ENCODE measurements around the gene HDHD2.
"Not testable (repeated sequence)": the region's sequence is repeated elsewhere in the genome, so short reads cannot be mapped to it uniquely, and the experiment has no call there.

Gene HDHD2

GRCh38 chr18:47150029-47150823, at the start of gene HDHD2:
Gene HDHD2, minus strand, starts transcription at chr18:47150500. Its CDS starts 14,061 bp downstream, at chr18:47136439.
- H3K9me3 Mint-ChIP-seq, result no peaks in the 10 kb centered on the region
- peak within 1 kb of the TSS; percentile 84 for H3K27ac Mint-ChIP-seq
- ATAC-seq, result peak; percentile 92
- H3K4me1 Mint-ChIP-seq, result peaks cover 50% of the 10 kb centered on the region
- peak within 1 kb of the TSS; percentile 91 for H3K4me3 Mint-ChIP-seq
- H3K27me3 Mint-ChIP-seq, result no peaks in the 10 kb centered on the region
- peaks cover 16% of the 10 kb centered on the region for H3K36me3 Mint-ChIP-seq

- not testable (repeated sequence) for H3K4me3 Mint-ChIP-seq, H3K27ac Mint-ChIP-seq, H3K9me3 Mint-ChIP-seq, ATAC-seq, H3K4me1 Mint-ChIP-seq, H3K36me3 Mint-ChIP-seq
- peaks cover 12% of the 10 kb centered on the region for H3K27me3 Mint-ChIP-seq
These were observed 45.7 kb upstream of the HDHD2 start for GRCh38 chr18:47195961-47196360.

- H3K36me3 Mint-ChIP-seq, result no peaks in the 10 kb centered on the region
- H3K4me1 Mint-ChIP-seq, result peaks cover 8% of the 10 kb centered on the region
- H3K9me3 Mint-ChIP-seq, result peaks cover 2% of the 10 kb centered on the region
- peaks cover 7% of the 10 kb centered on the region for H3K27me3 Mint-ChIP-seq
- no peak overlapping the region for H3K4me3 Mint-ChIP-seq
- ATAC-seq, result no peak
- H3K27ac Mint-ChIP-seq, result no peak overlapping the region
These were observed 41.7 kb upstream of the HDHD2 start for GRCh38 chr18:47191961-47192360.

- Mint-ChIP-seq H3K27ac (no peak overlapping the region), H3K4me1 (no peaks in the 10 kb centered on the region), H3K4me3 (no peak overlapping the region), H3K9me3 (peaks cover 22% of the 10 kb centered on the region), H3K36me3 (no peaks in the 10 kb centered on the region), H3K27me3 (peaks cover 9% of the 10 kb centered on the region)
- ATAC-seq, result no peak
These were observed 37.4 kb upstream of the HDHD2 start for GRCh38 chr18:47187721-47188120.

GRCh38 chr18:47184419-47185050, 34.2 kb upstream of the HDHD2 start:
- no peak overlapping the region for H3K4me3 Mint-ChIP-seq
- H3K4me1 Mint-ChIP-seq, result peaks cover 12% of the 10 kb centered on the region
- H3K9me3 Mint-ChIP-seq, result peaks cover 22% of the 10 kb centered on the region
- no peaks in the 10 kb centered on the region for H3K36me3 Mint-ChIP-seq
- H3K27me3 Mint-ChIP-seq, result peaks cover 9% of the 10 kb centered on the region
- no peak overlapping the region for H3K27ac Mint-ChIP-seq
- no peak for ATAC-seq

- H3K4me1 Mint-ChIP-seq, result peaks cover 12% of the 10 kb centered on the region
- not testable (repeated sequence) for H3K27me3 Mint-ChIP-seq, H3K36me3 Mint-ChIP-seq, H3K27ac Mint-ChIP-seq, H3K4me3 Mint-ChIP-seq, ATAC-seq
- H3K9me3 Mint-ChIP-seq, result peaks cover 21% of the 10 kb centered on the region
These were observed 31.9 kb upstream of the HDHD2 start for GRCh38 chr18:47182156-47182555.

GRCh38 chr18:47180765-47181164, 30.5 kb upstream of the HDHD2 start:
- no peaks in the 10 kb centered on the region for H3K27me3 Mint-ChIP-seq
- ATAC-seq, result no peak
- H3K27ac Mint-ChIP-seq, result no peak overlapping the region
- H3K4me1 Mint-ChIP-seq, result peaks cover 12% of the 10 kb centered on the region
- H3K4me3 Mint-ChIP-seq, result no peak overlapping the region
- no peaks in the 10 kb centered on the region for H3K36me3 Mint-ChIP-seq
- H3K9me3 Mint-ChIP-seq, result peaks cover 16% of the 10 kb centered on the region

- H3K27ac Mint-ChIP-seq, result no peak overlapping the region
- no peaks in the 10 kb centered on the region for H3K36me3 Mint-ChIP-seq
- H3K4me1 Mint-ChIP-seq, result peaks cover 12% of the 10 kb centered on the region
- H3K4me3 Mint-ChIP-seq, result no peak overlapping the region
- H3K27me3 Mint-ChIP-seq, result no peaks in the 10 kb centered on the region
- H3K9me3 Mint-ChIP-seq, result peaks cover 9% of the 10 kb centered on the region
- ATAC-seq, result no peak
These were observed 29.2 kb upstream of the HDHD2 start for GRCh38 chr18:47179520-47179919.

GRCh38 chr18:47175898-47176575, 25.7 kb upstream of the HDHD2 start, which contains the start of gene IER3IP1:
Gene IER3IP1, minus strand, starts transcription at chr18:47176364. Its CDS starts 87 bp downstream, at chr18:47176277.
- Mint-ChIP-seq H3K27ac (no peak within 1 kb of the TSS), H3K36me3 (no peaks in the 10 kb centered on the region), H3K9me3 (no peaks in the 10 kb centered on the region), H3K27me3 (no peaks in the 10 kb centered on the region), H3K4me1 (peaks cover 9% of the 10 kb centered on the region), H3K4me3 (no peak within 1 kb of the TSS)
- ATAC-seq, result peak; percentile 93

- H3K27me3 Mint-ChIP-seq, result no peaks in the 10 kb centered on the region
- no peaks in the 10 kb centered on the region for H3K36me3 Mint-ChIP-seq
- ATAC-seq, result peak; percentile 22
- no peak overlapping the region for H3K4me3 Mint-ChIP-seq
- H3K4me1 Mint-ChIP-seq, result peaks cover 3% of the 10 kb centered on the region
- H3K27ac Mint-ChIP-seq, result no peak overlapping the region
- H3K9me3 Mint-ChIP-seq, result no peaks in the 10 kb centered on the region
These were observed 25.1 kb upstream of the HDHD2 start for GRCh38 chr18:47175283-47175897.

GRCh38 chr18:47174545-47175116, 24.3 kb upstream of the HDHD2 start:
- H3K36me3 Mint-ChIP-seq, result no peaks in the 10 kb centered on the region
- H3K4me3 Mint-ChIP-seq, result no peak overlapping the region
- H3K9me3 Mint-ChIP-seq, result no peaks in the 10 kb centered on the region
- no peaks in the 10 kb centered on the region for H3K27me3 Mint-ChIP-seq
- H3K4me1 Mint-ChIP-seq, result no peaks in the 10 kb centered on the region
- no peak for ATAC-seq
- no peak overlapping the region for H3K27ac Mint-ChIP-seq

GRCh38 chr18:47172476-47172875, 22.2 kb upstream of the HDHD2 start:
- Mint-ChIP-seq H3K4me1 (peaks cover 9% of the 10 kb centered on the region), H3K9me3 (no peaks in the 10 kb centered on the region), H3K27me3 (no peaks in the 10 kb centered on the region), H3K27ac (no peak overlapping the region), H3K4me3 (no peak overlapping the region), H3K36me3 (no peaks in the 10 kb centered on the region)
- no peak for ATAC-seq

GRCh38 chr18:47168913-47169312, 18.6 kb upstream of the HDHD2 start:
- Mint-ChIP-seq H3K27me3 (no peaks in the 10 kb centered on the region), H3K9me3 (no peaks in the 10 kb centered on the region), H3K4me1 (peaks cover 21% of the 10 kb centered on the region), H3K4me3 (no peak overlapping the region), H3K27ac (no peak overlapping the region), H3K36me3 (no peaks in the 10 kb centered on the region)
- ATAC-seq, result no peak

GRCh38 chr18:47168509-47168908, 18.2 kb upstream of the HDHD2 start:
- ATAC-seq, result no peak
- Mint-ChIP-seq H3K4me1 (peaks cover 25% of the 10 kb centered on the region), H3K36me3 (no peaks in the 10 kb centered on the region), H3K27me3 (no peaks in the 10 kb centered on the region), H3K9me3 (no peaks in the 10 kb centered on the region), H3K4me3 (no peak overlapping the region), H3K27ac (no peak overlapping the region)

- ATAC-seq, result no peak
- Mint-ChIP-seq H3K4me3 (no peak overlapping the region), H3K4me1 (peaks cover 35% of the 10 kb centered on the region), H3K27me3 (no peaks in the 10 kb centered on the region), H3K9me3 (no peaks in the 10 kb centered on the region), H3K36me3 (peaks cover 6% of the 10 kb centered on the region), H3K27ac (no peak overlapping the region)
These were observed 16.0 kb upstream of the HDHD2 start for GRCh38 chr18:47166294-47166693.

All from stimulated activated memory B cell treated with anti-CD40 and anti-IgM and Interleukin-4, amounts not matched to agents 10 μg/mL and 1 μg/mL and 100 μg/mL, for 72 hours (primary cell).